ENCODE measurements around the gene TOP3B. TPM values are rescaled to one million over a fixed set of nuclear protein-coding genes. Genes with fewer than 3 reads are reported as not detected.

Gene TOP3B
- total RNA-seq, 1 experiment from 2014 or later: 68.6 TPM

GRCh38 chr22:21917959-21918261, 64.7 kb downstream of the TOP3B start:
- TF ChIP-seq RELA (CRISPR knock-in tag; IDR thresholded peaks at IDR 0.05; ENCODE audit: borderline replicate concordance): 0 out of 2 replicates have a peak, but pooled peaks have one; percentile 69
- TF ChIP-seq SOX15 (CRISPR knock-in tag; IDR thresholded peaks at IDR 0.05): no peak
- Mint-ChIP-seq H3K27ac (no peak overlapping the region), H3K36me3 (no peaks in the 10 kb centered on the region), H3K9me3 (no peaks in the 10 kb centered on the region), H3K4me3 (no peak overlapping the region), H3K27me3 (ENCODE audit: low read depth) (no peaks in the 10 kb centered on the region), H3K4me1 (peaks cover 50% of the 10 kb centered on the region)
- POLR2A ChIA-PET: no interaction called here
- CTCF ChIA-PET: interaction anchor here (0.8 to 4.1 kb wide), 7 partner anchors 10 to 143 kb away, joined by 3 to 44 read pairs (median 6); partner anchors contain the start of gene PPM1F
- DNase-seq (ENCODE audit: low spot score) (no peak), ATAC-seq (no peak)

GRCh38 chr22:21917181-21917958, 65.2 kb downstream of the TOP3B start:
- DNase-seq (ENCODE audit: low spot score) (peak; percentile 41), ATAC-seq (peak; percentile 32)
- peaks cover 45% of the 10 kb centered on the region for H3K4me1 Mint-ChIP-seq
- no peak; the same call in 1 of the 2 replicates for TF ChIP-seq TCF7 (CRISPR knock-in tag; IDR thresholded peaks at IDR 0.05; ENCODE audit: low read depth)
- TF ChIP-seq NR3C1 (CRISPR knock-in tag; conservative IDR thresholded peaks at IDR 0.05; ENCODE audit: low read depth): no peak
- TF ChIP-seq, protein P1, sequence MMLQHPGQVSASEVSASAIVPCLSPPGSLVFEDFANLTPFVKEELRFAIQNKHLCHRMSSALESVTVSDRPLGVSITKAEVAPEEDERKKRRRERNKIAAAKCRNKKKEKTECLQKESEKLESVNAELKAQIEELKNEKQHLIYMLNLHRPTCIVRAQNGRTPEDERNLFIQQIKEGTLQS (CRISPR knock-in tag; conservative IDR thresholded peaks at IDR 0.05): no peak
- TF ChIP-seq, protein P2, sequence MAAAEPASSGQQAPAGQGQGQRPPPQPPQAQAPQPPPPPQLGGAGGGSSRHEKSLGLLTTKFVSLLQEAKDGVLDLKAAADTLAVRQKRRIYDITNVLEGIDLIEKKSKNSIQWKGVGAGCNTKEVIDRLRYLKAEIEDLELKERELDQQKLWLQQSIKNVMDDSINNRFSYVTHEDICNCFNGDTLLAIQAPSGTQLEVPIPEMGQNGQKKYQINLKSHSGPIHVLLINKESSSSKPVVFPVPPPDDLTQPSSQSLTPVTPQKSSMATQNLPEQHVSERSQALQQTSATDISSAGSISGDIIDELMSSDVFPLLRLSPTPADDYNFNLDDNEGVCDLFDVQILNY (CRISPR knock-in tag; IDR thresholded peaks at IDR 0.05): no peak
- TF ChIP-seq ATF2 (CRISPR knock-in tag; IDR thresholded peaks at IDR 0.05; ENCODE audit: borderline replicate concordance, low read depth): no peak
- no peak for TF ChIP-seq CREB1 (CRISPR knock-in tag; IDR thresholded peaks at IDR 0.05)
- TF ChIP-seq ZNF425 (CRISPR knock-in tag; conservative IDR thresholded peaks at IDR 0.05): no peak
- 0 out of 2 replicates have a peak, but pooled peaks have one; percentile 35 for TF ChIP-seq MAX (CRISPR knock-in tag; IDR thresholded peaks at IDR 0.05)
- TF ChIP-seq ZNF423 (CRISPR knock-in tag; IDR thresholded peaks at IDR 0.05): 0 out of 2 replicates have a peak, but pooled peaks have one; percentile 7
- CTCF ChIA-PET: interaction anchor here (0.6 to 4.1 kb wide), 13 partner anchors 8 to 191 kb away, joined by 3 to 44 read pairs (median 4); partner anchors contain the start of gene PPM1F
- no peak overlapping the region for H3K4me3 Mint-ChIP-seq
- POLR2A ChIA-PET: interaction anchor here (0.6 to 0.9 kb wide), 2 partner anchors 18 to 181 kb away, joined by 5 to 6 read pairs; no protein-coding TSS in a partner anchor
- no peaks in the 10 kb centered on the region for H3K27me3 Mint-ChIP-seq (ENCODE audit: low read depth)
- no peaks in the 10 kb centered on the region for H3K36me3 Mint-ChIP-seq
- peak overlapping the region; percentile 86; the same call in 1 of the 2 replicates for H3K27ac Mint-ChIP-seq
- H3K9me3 Mint-ChIP-seq: no peaks in the 10 kb centered on the region

DNA sequence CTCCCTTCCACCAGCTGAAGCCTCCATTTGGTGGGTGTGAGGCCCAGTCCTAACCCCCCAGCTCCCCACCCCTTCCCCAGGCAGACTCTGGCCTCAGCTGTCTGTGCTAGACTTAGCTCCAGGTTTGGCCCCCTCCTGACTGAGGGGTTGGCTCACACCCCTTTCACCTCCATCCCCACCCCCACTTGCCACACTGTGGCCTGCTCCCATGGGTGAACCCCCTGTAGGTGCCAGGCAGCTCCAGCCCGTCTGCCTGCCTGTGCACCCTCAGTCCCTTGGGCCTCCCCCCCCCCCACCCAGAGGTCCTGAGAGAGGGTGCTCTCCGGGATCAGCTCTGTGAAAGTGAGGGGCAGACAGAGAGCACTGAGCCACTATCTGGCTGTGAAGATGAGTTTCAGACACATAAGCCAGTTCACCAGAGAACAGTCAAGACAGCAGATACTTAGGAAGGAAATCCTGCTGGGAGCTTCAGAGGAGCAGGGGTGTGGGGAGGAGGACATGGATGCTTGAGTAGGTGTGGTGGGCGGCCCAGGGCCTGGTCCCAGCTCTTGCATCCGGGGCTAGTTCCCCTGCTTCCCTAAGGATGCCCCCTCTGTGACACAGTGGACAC, 66.2 kb downstream of the TOP3B start:
- CTCF ChIA-PET: interaction anchor here (0.6 to 4.1 kb wide), 12 partner anchors 9 to 1875 kb away, joined by 3 to 44 read pairs (median 6); partner anchors contain the start of gene PPM1F
- TF ChIP-seq OVOL2 (CRISPR knock-in tag; IDR thresholded peaks at IDR 0.05; ENCODE audit: borderline replicate concordance) (no peak), JUN (CRISPR knock-in tag; IDR thresholded peaks at IDR 0.05) (no peak), ZNF263 (CRISPR knock-in tag; IDR thresholded peaks at IDR 0.05; ENCODE audit: low read depth) (no peak), ZNF425 (CRISPR knock-in tag; conservative IDR thresholded peaks at IDR 0.05) (no peak), JAZF1 (CRISPR knock-in tag; IDR thresholded peaks at IDR 0.05) (no peak), FOXP4 (CRISPR knock-in tag; IDR thresholded peaks at IDR 0.05) (no peak), SMAD3 (CRISPR knock-in tag; IDR thresholded peaks at IDR 0.05; ENCODE audit: borderline replicate concordance) (no peak), CREB1 (CRISPR knock-in tag; IDR thresholded peaks at IDR 0.05) (no peak)

More for the DNA sequence above, 66.2 kb downstream of the TOP3B start:
- POLR2A ChIA-PET: interaction anchor here (0.7 to 0.9 kb wide), 2 partner anchors 180 to 298 kb away, joined by 3 to 6 read pairs; no protein-coding TSS in a partner anchor
- no peak for DNase-seq (ENCODE audit: low spot score)
- Mint-ChIP-seq H3K36me3 (no peaks in the 10 kb centered on the region), H3K27ac (no peak overlapping the region), H3K27me3 (ENCODE audit: low read depth) (no peaks in the 10 kb centered on the region), H3K4me1 (peaks cover 36% of the 10 kb centered on the region), H3K9me3 (no peaks in the 10 kb centered on the region), H3K4me3 (no peak overlapping the region)
- no peak for ATAC-seq
